ENCODE measurements around the gene GNAI1. TPM values are rescaled to one million over a fixed set of nuclear protein-coding genes. Genes with fewer than 3 reads are reported as not detected.

Gene GNAI1
- total RNA-seq, 2 experiments from 2014 or later: not detected

GRCh38 chr7:80243425-80243824 lies 108.8 kb downstream of the GNAI1 start:
- POLR2A ChIA-PET: no interaction called here
- BruUV-seq (replicated peaks): no TSS peak
- Histone ChIP-seq H4K20me1 (ENCODE audit: insufficient read depth, low read length) (no peaks in the 10 kb centered on the region), H3K79me2 (ENCODE audit: insufficient read depth, low read depth, low read length) (no peaks in the 10 kb centered on the region), H2AFZ (ENCODE audit: low read length) (no peak overlapping the region), H3K4me3 (ENCODE audit: low read depth, low read length, poor library complexity, severe bottlenecking) (no peak overlapping the region), H3K4me1 (ENCODE audit: insufficient read depth, low read length, poor library complexity, severe bottlenecking) (no peaks in the 10 kb centered on the region), H3K9me2 (ENCODE audit: insufficient read depth, low read length) (no peaks in the 10 kb centered on the region), H3K27ac (ENCODE audit: low read depth, low read length, poor library complexity, severe bottlenecking) (no peak overlapping the region), H3K4me2 (ENCODE audit: low read length) (no peak overlapping the region), H3K36me3 (ENCODE audit: insufficient read depth, low read length) (no peaks in the 10 kb centered on the region), H3K9me3 (ENCODE audit: low read length) (no peaks in the 10 kb centered on the region)
- DNase-seq (ENCODE audit: low spot score): no peak
- intact Hi-C loops (cut with micrococcal nuclease; ENCODE audit: unreplicated experiment): no loop called here
- no peak for TF ChIP-seq CTCF (conservative IDR thresholded peaks at IDR 0.05; ENCODE audit: low read length)
- TF ChIP-seq EZH2phosphoT487 (IDR thresholded peaks at IDR 0.05; ENCODE audit: borderline replicate concordance, low read depth, low read length): no peak
- CTCF ChIA-PET (ENCODE audit: unreplicated experiment): no interaction called here

- CTCF ChIA-PET (ENCODE audit: unreplicated experiment): no interaction called here
- Histone ChIP-seq H3K79me2 (ENCODE audit: insufficient read depth, low read depth, low read length) (no peaks in the 10 kb centered on the region), H3K36me3 (ENCODE audit: insufficient read depth, low read length) (no peaks in the 10 kb centered on the region), H3K4me3 (ENCODE audit: low read depth, low read length, poor library complexity, severe bottlenecking) (no peak overlapping the region), H2AFZ (ENCODE audit: low read length) (no peak overlapping the region), H3K27ac (ENCODE audit: low read depth, low read length, poor library complexity, severe bottlenecking) (no peak overlapping the region), H3K4me2 (ENCODE audit: low read length) (no peak overlapping the region), H3K9me2 (ENCODE audit: insufficient read depth, low read length) (no peaks in the 10 kb centered on the region), H3K4me1 (ENCODE audit: insufficient read depth, low read length, poor library complexity, severe bottlenecking) (no peaks in the 10 kb centered on the region), H4K20me1 (ENCODE audit: insufficient read depth, low read length) (no peaks in the 10 kb centered on the region), H3K9me3 (ENCODE audit: low read length) (no peaks in the 10 kb centered on the region)
- TF ChIP-seq EZH2phosphoT487 (IDR thresholded peaks at IDR 0.05; ENCODE audit: borderline replicate concordance, low read depth, low read length) (no peak), CTCF (conservative IDR thresholded peaks at IDR 0.05; ENCODE audit: low read length) (no peak)
- no peak for DNase-seq (ENCODE audit: low spot score)
- POLR2A ChIA-PET: no interaction called here
- intact Hi-C loops (cut with micrococcal nuclease; ENCODE audit: unreplicated experiment): no loop called here
- BruUV-seq (replicated peaks): no TSS peak
These were observed 109.7 kb downstream of the GNAI1 start for GRCh38 chr7:80244206-80244916.

GRCh38 chr7:80247144-80247543 lies 112.5 kb downstream of the GNAI1 start:
- Histone ChIP-seq H4K20me1 (ENCODE audit: insufficient read depth, low read length) (no peaks in the 10 kb centered on the region), H2AFZ (ENCODE audit: low read length) (no peak overlapping the region), H3K36me3 (ENCODE audit: insufficient read depth, low read length) (no peaks in the 10 kb centered on the region), H3K9me2 (ENCODE audit: insufficient read depth, low read length) (no peaks in the 10 kb centered on the region), H3K79me2 (ENCODE audit: insufficient read depth, low read depth, low read length) (no peaks in the 10 kb centered on the region), H3K4me2 (ENCODE audit: low read length) (no peak overlapping the region), H3K4me3 (ENCODE audit: low read depth, low read length, poor library complexity, severe bottlenecking) (no peak overlapping the region), H3K27ac (ENCODE audit: low read depth, low read length, poor library complexity, severe bottlenecking) (no peak overlapping the region), H3K4me1 (ENCODE audit: insufficient read depth, low read length, poor library complexity, severe bottlenecking) (no peaks in the 10 kb centered on the region), H3K9me3 (ENCODE audit: low read length) (no peaks in the 10 kb centered on the region)
- BruUV-seq (replicated peaks): no TSS peak
- CTCF ChIA-PET (ENCODE audit: unreplicated experiment): no interaction called here
- POLR2A ChIA-PET: no interaction called here
- intact Hi-C loops (cut with micrococcal nuclease; ENCODE audit: unreplicated experiment): no loop called here
- DNase-seq (ENCODE audit: low spot score): no peak
- TF ChIP-seq CTCF (conservative IDR thresholded peaks at IDR 0.05; ENCODE audit: low read length) (no peak), EZH2phosphoT487 (IDR thresholded peaks at IDR 0.05; ENCODE audit: borderline replicate concordance, low read depth, low read length) (no peak)

All from OCI-LY7 (cell line).